Stimulated activated CD4-positive, alpha-beta T cell treated with anti-CD3 and anti-CD28 coated beads, Interleukin-12 subunit alpha, Interleukin-12 subunit beta, amount 100 ng/mL, for 48 hours (primary cell): Measurements from ENCODE around the gene TMEM203.

Source experiments
- DNase-seq, 3 donors: peaks; one replicate each; pipeline ENCODE4 v3.0.0-alpha.2; 2020; ENCODE audit warnings: low read depth in 2 of 3, low spot score in 1 of 3

The TMEM203 gene

DNA sequence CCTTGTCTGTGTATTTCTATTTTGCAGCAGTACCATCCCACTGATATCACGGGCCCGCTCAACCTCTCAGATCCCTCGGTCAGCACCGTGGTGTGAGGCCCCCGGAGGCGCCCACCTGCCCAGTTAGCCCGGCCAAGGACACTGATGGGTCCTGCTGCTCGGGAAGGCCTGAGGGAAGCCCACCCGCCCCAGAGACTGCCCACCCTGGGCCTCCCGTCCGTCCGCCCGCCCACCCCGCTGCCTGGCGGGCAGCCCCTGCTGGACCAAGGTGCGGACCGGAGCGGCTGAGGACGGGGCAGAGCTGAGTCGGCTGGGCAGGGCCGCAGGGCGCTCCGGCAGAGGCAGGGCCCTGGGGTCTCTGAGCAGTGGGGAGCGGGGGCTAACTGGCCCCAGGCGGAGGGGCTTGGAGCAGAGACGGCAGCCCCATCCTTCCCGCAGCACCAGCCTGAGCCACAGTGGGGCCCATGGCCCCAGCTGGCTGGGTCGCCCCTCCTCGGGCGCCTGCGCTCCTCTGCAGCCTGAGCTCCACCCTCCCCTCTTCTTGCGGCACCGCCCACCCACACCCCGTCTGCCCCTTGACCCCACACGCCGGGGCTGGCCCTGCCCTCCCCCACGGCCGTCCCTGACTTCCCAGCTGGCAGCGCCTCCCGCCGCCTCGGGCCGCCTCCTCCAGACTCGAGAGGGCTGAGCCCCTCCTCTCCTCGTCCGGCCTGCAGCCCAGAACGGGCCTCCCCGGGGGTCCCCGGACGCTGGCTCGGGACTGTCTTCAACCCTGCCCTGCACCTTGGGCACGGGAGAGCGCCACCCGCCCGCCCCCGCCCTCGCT, 37.5 kb downstream of the TMEM203 start:
- DNase-seq, result no peak

DNA sequence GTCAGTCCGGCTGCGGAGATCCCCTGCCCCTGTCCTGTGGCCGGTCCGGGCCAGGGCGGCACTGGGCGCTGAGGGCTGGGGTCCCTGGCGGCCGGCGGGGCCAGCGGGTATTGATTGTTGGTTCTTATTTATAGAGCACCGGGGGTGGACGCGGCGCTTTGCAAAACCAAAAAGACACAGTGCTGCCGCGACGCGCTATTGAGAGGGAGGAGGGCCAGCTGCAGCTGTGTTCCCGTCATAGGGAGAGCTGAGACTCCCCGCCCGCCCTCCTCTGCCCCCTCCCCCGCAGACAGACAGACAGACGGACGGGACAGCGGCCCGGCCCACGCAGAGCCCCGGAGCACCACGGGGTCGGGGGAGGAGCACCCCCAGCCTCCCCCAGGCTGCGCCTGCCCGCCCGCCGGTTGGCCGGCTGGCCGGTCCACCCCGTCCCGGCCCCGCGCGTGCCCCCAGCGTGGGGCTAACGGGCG, 38.1 kb downstream of the TMEM203 start:
- DNase-seq, result no peak

DNA sequence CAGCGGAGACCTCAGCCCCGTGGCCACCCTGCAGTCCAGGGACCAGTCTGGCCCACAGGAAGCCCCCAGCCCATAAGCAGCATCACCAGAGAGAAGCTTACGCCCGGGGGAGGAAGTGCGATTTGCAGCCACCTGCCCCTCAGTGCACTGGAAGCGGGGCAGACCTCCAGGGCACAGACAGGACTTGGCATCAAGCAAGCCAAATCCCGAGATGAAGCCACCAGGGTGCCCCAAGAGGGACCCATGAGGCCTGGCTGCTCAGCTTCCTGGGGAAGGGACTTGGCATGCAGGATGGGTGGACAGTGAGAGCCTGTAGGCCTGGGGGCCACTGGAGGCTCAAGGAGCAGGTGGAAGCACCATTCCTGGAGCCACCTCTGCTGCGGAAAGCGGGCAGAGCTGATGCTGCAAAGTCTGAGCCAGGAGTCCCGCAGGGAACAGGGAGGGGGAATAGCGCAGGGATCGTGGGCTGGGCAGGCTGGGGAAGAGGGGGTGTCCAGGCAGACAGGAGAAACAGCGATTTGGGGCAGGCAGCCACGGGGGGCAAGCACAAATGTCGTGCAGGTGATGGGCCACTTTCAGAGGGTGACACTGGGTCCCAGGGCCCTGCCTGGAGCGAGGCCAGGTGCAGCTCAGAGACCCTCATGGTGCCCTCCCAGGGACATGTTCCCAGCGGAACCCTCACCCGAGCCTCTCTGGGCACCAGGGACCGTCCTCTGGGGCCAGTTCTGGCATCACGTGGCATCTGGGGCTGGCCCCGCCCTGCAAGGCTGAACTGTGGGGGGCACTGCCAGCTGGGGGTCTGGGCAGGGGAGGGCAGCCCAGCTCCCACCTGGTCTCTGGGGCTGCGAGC, 38.8 kb downstream of the TMEM203 start:
- DNase-seq, result no peak

DNA sequence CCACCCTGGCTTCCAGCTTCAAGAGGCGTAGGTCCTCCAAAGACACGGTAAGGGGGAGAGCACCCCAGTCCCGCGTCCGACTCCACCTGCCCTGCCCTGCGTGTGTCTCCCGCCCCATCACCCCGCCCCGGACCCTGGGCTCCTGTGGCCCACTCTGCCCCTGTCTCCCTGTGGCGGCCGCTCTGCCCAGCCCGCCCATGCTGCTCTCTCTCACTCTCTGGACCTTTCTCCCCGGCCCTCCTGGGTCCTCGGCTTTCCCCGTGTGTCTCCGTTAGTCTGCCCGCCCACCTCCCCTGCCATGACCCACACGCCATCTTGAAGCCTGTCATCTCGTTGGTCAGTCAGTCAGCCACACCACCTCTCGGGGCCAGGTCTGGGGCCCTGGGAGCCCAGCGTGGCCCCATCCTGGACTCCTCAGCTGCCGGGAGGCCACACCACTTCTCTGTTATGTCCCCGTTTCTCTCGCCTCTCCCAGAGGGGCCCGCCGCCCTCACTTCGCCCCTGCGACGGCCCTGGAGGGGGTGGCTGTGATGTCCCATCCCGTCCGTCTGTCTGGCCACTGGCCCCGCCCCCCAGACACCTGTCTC, 40.1 kb downstream of the TMEM203 start:
- DNase-seq, result no peak

DNA sequence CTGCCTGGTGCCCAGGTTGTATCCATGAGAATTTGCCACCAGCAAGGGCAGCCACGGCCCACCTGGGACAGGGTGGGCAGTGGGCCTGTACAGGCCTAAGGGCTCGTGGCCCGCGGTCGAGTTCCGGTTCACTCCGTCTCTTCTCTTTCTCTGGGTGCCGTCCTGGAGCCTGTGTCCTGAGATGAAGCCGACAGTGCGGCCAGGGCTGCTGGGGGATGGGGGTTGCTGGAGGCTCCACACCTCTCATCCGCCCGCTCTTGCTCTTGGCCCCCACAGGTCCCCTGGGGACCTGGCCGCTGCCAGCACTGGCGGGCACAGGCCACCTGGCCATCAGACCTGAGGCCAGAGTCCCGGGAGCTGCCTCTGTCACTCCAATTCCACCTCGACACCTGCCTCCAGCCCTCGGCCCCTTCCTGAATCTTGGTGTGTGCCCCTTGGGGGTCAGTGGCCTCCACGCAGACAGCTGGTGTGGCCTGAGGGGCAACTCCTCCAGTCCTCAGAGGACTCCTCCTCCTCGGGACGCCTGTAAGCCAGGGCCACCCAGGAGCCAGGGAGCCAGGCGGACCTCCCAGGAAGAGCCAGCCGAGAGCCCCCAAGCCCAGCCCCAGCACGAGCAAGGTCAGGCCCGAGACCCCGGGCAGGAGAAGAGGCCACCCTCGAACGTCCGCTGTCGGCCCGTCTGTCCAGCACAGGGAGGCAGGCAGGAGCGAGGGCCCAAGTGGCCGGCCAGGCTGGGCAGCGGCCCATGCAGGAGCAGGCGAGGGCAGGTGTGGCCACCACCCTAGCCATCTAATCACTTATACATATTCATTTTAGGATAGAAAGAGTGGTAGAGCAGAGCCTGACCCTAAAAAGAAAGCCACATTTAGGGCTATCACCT, 40.8 kb downstream of the TMEM203 start:
- DNase-seq, result no peak

DNA sequence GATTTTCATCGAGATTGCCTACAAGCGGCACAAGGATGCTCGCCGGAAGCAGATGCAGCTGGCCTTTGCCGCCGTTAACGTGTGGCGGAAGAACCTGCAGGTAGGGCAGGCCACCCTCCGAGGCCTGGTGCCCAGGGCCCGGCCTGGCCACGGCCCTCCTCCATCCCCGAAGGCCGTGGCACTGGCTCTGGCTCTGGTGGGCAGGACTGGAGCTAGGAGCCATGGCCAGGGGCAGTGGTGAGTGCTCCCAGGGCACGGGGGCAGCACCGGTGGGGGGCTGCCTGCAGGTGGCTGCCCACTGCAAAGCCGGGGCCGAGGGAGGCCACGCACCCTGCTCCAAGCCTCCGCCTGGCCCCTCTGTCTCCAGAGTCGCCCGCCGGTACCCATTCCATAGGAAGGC, 41.6 kb downstream of the TMEM203 start:
- no peak for DNase-seq

DNA sequence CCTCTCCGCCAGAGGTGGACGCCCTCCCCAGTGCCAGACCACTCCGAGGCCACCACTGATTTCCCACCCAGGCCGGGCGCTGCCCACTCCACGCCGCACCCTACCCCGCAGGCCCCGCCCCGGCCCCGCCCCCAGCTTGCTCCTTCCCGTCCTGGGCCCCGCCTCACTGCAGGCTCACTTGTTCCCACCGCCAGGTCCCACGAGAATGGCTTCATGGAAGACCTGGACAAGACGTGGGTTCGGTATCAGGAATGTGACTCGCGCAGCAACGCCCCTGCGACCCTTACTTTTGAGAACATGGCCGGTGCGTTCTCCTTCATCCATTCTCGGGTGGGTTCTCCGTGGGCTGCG, 42.1 kb downstream of the TMEM203 start:
- DNase-seq, result no peak

DNA sequence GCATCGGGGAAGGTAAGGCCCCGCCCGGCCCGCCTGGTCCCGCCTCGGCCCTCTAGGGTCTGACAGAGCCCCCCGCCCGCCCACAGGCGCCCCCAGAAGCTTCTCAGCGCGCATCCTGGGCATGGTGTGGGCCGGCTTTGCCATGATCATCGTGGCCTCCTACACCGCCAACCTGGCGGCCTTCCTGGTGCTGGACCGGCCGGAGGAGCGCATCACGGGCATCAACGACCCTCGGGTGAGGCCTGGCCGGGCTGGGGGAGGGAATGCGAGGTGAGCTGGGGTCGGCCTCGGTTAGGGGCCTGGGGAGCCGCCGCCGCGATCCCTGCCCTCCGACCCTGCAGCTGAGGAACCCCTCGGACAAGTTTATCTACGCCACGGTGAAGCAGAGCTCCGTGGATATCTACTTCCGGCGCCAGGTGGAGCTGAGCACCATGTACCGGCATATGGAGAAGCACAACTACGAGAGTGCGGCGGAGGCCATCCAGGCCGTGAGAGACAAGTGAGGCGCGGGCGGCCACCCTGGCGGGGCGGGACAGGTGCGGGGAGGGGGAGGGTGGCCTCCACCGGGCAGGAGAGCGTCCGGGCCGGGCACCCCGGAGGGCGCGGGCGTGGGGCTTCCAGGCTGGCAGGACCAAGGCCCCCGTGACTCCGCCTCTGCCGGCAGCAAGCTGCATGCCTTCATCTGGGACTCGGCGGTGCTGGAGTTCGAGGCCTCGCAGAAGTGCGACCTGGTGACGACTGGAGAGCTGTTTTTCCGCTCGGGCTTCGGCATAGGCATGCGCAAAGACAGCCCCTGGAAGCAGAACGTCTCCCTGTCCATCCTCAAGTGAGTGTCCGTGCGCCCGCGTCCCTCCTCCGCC, 42.7 kb downstream of the TMEM203 start:
- no peak for DNase-seq

DNA sequence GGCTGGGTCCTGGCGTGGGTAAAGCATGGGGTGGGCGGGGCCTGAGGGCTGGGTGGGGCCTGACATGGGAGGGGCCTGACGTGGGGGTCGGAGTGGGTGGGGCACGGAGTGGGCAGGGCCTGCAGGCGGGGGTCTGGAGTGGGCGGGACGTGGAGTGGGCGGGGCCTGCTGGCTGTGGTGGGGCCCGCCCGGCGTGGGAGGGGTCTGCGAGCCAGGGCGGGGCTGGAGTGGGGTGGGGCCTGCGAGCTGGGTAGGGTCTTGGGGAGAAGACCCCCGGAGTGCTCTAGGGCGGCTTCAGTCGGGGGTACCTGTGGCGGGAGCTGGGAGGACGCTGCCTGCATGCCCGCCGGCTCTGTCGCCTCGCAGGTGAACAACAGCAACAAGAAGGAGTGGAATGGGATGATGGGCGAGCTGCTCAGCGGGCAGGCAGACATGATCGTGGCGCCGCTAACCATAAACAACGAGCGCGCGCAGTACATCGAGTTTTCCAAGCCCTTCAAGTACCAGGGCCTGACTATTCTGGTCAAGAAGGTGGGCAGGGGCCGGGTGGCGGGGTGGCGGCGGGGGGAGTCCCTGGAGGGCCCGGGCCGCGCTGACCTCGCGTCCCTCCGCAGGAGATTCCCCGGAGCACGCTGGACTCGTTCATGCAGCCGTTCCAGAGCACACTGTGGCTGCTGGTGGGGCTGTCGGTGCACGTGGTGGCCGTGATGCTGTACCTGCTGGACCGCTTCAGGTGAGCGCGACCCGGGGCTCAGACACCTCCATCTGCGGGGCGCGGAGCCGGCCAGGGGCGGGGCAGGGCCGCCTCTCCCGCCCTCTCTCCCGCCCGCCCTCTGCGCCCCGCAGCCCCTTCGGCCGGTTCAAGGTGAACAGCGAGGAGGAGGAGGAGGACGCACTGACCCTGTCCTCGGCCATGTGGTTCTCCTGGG, 43.6 kb downstream of the TMEM203 start:
- DNase-seq, result no peak

DNA sequence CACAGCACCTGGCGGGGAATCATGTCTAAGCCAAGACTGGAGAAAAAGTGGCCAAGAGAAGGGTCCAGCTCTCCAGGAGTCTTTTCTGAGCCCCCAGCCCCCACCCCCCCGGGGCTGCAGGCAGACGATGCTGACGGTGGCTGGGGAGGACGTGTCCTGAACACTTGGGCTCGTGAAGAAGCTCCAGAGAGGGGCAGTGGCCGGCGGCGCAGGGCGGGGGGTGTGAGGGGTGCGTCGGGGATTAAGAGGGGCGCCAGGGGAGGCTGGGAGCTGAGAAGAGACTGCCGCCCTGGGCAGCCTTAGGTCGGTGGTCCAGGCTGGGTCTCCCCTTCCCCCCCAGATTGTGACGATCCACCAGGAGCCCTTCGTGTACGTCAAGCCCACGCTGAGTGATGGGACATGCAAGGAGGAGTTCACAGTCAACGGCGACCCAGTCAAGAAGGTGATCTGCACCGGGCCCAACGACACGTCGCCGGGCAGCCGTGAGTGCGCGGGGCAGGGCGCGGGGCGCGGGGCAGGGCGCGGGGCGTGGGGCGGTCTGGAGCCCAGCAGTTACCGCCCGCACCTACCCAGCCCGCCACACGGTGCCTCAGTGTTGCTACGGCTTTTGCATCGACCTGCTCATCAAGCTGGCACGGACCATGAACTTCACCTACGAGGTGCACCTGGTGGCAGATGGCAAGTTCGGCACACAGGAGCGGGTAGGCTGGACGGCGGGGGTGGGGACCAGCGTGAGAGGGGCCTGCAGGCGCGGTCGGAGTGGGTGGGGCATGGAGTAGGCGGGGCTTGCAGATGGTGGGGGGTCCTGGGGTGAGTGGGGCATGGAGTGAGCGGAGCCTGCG, 44.5 kb downstream of the TMEM203 start:
- no peak for DNase-seq

DNA sequence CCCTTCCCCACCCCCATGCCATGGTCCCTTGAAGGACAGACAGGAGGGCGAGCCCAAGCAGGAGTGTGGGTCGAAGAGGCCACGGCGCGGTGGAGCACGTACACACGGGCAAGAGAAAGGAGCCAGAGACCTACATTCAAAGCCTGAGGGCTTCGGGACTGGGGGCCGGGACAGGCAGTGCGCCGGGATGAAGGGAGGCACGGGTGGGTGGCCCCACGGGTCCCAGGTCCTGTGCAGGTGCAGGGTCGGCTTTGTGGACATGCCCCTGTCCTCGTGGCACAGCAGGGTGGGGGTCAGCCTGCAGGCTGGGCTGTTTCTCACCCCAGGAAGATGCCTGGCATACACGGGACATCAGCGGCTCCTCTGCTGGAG, 45.4 kb downstream of the TMEM203 start:
- no peak for DNase-seq

DNA sequence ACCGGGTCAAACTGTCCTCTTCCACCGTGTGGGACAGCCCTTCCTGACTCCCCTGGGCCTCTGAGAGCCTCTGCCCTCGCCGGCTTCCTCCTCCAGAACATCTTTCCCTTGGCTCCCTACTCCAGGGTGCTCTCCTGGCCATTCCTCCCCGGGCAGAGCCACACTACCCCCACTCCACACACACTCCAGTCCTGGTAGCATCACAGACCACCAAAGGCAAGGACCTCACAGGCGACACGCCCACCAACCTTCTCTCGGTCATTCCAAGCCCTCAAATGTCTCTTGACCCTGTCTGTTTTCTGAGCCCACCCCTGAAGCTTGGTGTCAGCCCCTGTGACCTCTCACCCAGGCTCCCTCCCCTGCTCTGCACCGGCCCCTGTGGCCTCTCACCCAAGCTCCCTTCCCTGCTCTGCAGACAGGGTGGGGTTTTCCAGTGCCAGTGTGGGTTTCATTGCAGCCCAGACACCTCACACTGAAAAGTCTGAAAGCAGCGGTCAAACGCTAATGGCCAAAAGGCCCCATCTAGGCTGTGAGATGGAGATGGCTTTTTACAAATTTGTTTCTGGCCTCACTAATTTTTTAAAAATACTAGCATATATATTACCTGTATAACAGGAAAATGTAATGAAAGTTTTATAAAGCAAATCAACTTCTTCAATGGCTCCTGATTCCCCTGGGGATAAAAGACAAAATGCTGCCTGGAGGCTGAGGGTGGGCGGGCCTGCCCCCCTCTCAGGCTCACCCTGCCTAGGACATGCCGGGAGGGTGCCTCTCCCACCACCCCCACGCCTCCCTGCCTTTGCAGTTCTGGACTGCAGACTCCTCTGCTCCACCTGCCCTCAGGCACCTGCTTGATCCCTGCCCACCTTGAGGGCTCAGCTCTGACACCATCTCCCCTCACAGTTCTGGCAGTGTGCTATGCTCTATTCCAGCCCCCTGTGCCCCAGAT, 46.1 kb downstream of the TMEM203 start:
- DNase-seq, result no peak

DNA sequence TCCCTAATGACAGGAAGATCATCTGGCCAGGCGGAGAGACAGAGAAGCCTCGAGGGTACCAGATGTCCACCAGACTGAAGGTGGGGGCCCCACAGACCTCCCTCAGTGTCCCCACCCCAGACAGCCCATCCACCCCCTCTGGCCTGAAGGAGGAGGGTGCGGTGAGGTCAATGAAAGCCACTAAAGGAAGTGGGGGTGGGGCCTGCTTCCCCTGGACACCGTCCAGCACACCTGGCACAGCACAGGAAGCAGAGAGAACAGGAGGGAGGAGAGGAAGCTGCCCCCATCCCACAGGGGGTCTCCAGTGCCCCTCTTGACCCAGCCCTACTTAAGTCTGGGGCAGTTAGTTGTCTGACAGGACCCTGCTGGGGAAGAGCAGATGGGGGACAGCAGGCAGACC, 46.8 kb downstream of the TMEM203 start:
- DNase-seq, result no peak

DNA sequence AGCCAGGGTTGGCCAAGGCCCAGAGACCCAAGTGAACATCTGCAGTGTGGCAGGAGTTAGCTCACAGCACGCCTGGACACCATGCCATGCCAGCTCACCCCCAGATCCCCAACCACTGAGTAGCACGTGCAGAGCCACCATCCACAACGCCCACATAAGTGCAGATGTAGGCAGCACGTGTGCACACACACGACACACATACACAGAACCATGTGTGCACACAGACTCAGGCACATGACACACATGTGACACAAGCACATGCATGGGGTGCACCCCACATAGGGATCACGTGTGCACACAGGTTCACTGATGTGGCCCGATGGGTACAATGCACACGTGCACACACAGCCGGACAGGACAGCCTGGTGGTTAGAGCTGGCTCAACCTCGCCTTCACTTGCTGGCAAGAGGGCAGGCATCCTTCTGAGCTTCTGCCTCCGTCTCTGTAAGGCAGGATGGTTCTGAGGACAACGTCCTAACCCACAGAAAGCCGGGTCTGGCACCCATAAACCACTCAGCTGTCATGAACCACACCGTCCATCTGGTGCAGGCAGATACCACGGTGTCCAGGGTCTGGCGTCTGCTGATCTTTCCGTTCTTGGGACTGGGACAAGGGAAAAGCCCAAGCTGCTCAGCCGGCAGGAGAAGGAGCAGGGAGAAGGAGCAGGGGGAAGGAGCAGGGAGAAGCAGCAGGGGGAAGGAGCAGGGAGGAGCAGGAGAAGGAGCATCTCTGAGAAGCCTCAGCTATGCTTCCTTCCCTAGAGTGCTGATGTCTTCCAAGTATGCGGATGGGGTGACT, 47.6 kb downstream of the TMEM203 start:
- no peak for DNase-seq

DNA sequence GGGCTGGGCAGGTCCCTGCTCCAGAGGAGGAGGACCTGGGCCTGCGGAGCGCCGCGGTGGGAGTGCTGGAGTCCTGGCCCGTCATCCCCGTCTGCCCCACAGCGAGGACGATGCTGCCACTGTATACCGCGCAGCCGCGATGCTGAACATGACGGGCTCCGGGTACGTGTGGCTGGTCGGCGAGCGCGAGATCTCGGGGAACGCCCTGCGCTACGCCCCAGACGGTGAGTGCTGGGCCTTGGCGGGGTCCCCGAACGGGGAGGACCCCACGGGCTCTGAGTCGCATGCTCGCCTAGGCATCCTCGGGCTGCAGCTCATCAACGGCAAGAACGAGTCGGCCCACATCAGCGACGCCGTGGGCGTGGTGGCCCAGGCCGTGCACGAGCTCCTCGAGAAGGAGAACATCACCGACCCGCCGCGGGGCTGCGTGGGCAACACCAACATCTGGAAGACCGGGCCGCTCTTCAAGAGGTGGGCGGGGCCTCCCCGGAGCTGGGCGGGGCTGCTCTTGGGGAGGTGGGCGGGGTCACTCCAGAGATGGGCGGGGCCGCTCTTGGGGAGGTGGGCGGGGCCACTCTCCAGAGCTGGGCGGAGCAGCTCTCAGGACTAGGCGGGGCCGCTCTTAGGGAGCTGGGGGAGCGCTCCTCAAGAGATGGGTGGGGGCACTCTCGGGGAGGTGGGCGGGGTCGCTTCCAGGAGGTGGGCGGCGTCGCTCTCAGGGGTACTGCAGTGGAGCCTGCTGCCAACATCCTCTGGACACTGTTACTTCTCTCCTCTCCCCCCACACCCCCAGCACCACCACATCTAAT, 48.7 kb downstream of the TMEM203 start:
- peak; percentile 51 to 55 (median 53) for DNase-seq
